ENCODE measurements around the gene SETDB1. TPM values are rescaled to one million over a fixed set of nuclear protein-coding genes. Genes with fewer than 3 reads are reported as not detected.
A peak's percentile ranks its signal among the peaks of the same experiment; 100 is the strongest.

The SETDB1 gene
- total and polyA plus RNA-seq, 2 experiments from 2014 or later: 12.9 to 33.7 TPM

DNA sequence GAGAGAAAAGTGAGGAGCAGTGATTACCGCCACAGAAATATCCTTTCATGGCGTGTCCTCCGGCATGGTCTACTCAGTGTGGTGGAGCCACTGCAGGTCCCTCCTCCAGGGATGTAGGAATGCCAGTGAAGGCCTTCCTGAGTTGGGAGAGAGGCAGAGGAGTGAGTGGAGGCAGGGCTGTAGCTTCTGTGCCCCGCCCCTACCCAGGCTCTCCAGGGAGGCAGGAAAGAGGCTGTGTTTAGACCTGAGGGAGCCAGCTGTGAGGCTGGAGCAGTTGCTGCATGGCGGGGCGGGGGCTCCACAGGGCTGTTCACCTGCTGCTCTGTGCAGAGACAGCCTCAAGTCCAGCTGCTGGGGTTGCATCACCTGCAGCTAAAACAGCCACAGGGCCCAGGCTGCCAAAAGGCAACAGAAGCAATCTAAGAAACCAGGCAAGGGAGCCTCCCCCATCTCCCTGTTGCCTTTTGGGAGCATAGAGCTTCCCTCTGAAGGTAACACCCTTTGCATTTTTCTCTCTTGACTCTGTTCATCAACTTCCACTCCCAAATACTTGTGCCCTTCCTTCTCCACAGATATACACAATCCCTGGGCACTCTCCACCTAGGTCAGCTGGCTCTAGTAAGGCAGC is 55.1 kb downstream of the SETDB1 start:
- Histone ChIP-seq H3K27ac (peak overlapping the region; percentile 76), H2AFZ (peak overlapping the region; percentile 33), H3K4me3 (no peak overlapping the region), H3K4me2 (peak overlapping the region; percentile 54), H3K9me3 (ENCODE audit: low read depth) (no peaks in the 10 kb centered on the region), H3K27me3 (no peaks in the 10 kb centered on the region), H3K79me2 (no peaks in the 10 kb centered on the region), H3K4me1 (ENCODE audit: insufficient read depth) (peaks cover 51% of the 10 kb centered on the region), H3K36me3 (replicated peaks; ENCODE audit: insufficient read depth, low read depth) (no peaks in the 10 kb centered on the region), H3K9me2 (replicated peaks; ENCODE audit: insufficient read depth) (no peaks in the 10 kb centered on the region), H4K20me1 (ENCODE audit: insufficient read depth, poor library complexity, severe bottlenecking) (no peaks in the 10 kb centered on the region)
- peak; percentile 65 for DNase-seq (ENCODE audit: low spot score)
- TF ChIP-seq EZH2phosphoT487 (IDR thresholded peaks at IDR 0.05; ENCODE audit: low read depth, severe bottlenecking, unreplicated experiment) (no peak), EZH2 (IDR thresholded peaks at IDR 0.05; ENCODE audit: borderline replicate concordance) (no peak)
- TF ChIP-seq, protein P1, sequence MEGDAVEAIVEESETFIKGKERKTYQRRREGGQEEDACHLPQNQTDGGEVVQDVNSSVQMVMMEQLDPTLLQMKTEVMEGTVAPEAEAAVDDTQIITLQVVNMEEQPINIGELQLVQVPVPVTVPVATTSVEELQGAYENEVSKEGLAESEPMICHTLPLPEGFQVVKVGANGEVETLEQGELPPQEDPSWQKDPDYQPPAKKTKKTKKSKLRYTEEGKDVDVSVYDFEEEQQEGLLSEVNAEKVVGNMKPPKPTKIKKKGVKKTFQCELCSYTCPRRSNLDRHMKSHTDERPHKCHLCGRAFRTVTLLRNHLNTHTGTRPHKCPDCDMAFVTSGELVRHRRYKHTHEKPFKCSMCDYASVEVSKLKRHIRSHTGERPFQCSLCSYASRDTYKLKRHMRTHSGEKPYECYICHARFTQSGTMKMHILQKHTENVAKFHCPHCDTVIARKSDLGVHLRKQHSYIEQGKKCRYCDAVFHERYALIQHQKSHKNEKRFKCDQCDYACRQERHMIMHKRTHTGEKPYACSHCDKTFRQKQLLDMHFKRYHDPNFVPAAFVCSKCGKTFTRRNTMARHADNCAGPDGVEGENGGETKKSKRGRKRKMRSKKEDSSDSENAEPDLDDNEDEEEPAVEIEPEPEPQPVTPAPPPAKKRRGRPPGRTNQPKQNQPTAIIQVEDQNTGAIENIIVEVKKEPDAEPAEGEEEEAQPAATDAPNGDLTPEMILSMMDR (IDR thresholded peaks at IDR 0.05; ENCODE audit: poor library complexity): no peak
- 39% methylated on average over 6 of the region's 6 CpGs for WGBS (ENCODE audit: low lambda C conversion rate, missing lambda C conversion rate)

DNA sequence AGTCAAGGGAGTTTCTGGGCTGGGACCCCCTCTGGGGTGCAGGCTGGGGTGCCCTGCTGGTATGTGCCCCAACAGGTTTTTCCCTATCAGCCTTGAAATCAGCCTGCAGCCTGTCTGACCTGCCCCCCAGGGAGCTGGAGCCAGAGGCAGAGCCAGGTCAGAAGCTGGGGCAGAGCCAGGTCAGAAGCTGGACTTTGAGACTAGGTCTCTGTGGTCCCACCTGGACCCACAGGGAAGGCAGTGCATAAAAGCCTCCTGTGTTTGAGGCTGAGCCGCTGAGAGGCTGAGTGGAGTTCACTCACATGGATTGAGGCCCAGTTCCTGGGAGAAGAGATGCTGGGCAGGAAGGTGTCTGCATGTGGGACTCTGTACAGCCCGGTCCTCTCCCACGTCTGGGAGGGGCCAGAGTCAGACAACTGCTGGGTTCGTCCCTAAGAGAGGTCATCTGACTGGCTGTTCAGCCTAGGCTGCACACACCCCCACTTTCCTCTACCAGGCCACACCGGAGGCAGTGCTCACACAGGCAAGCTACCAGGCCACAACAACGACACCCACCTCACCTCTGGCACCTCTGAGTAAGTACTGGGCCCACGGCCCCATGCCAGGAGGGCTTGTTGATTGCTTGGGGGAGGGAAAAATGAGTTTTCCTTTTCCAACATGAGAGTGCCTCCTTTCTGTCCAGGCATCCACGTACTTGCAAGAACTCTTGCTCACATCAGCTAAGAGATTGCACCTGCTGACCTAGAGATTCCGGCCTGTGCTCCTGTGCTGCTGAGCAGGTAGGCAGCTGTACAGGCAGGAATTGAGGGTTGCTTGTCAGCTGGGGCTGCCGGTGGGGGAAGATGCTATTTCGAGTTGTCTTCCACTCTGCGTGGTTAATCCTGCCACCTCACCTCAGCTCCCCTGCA is 55.9 kb downstream of the SETDB1 start, which contains the start of gene ANXA9:
ANXA9 (plus strand) TSS at position 488 of the 908 bp plus-strand sequence. CDS start 814 bp downstream, outside the sequence.
- WGBS (ENCODE audit: low lambda C conversion rate, missing lambda C conversion rate): 60% methylated on average over 12 of the region's 12 CpGs
- Histone ChIP-seq H3K4me3 (no peak within 1 kb of the TSS), H2AFZ (peak within 1 kb of the TSS; percentile 33), H3K27ac (peak within 1 kb of the TSS; percentile 76), H4K20me1 (ENCODE audit: insufficient read depth, poor library complexity, severe bottlenecking) (no peaks in the 10 kb centered on the region), H3K4me2 (peak within 1 kb of the TSS; percentile 54), H3K79me2 (no peaks in the 10 kb centered on the region), H3K9me2 (replicated peaks; ENCODE audit: insufficient read depth) (no peaks in the 10 kb centered on the region), H3K36me3 (replicated peaks; ENCODE audit: insufficient read depth, low read depth) (no peaks in the 10 kb centered on the region), H3K27me3 (no peaks in the 10 kb centered on the region), H3K4me1 (ENCODE audit: insufficient read depth) (peaks cover 43% of the 10 kb centered on the region), H3K9me3 (ENCODE audit: low read depth) (no peaks in the 10 kb centered on the region)
- TF ChIP-seq, protein P1 (IDR thresholded peaks at IDR 0.05; ENCODE audit: poor library complexity): no peak
- peak; percentile 76 for DNase-seq (ENCODE audit: low spot score)

DNA sequence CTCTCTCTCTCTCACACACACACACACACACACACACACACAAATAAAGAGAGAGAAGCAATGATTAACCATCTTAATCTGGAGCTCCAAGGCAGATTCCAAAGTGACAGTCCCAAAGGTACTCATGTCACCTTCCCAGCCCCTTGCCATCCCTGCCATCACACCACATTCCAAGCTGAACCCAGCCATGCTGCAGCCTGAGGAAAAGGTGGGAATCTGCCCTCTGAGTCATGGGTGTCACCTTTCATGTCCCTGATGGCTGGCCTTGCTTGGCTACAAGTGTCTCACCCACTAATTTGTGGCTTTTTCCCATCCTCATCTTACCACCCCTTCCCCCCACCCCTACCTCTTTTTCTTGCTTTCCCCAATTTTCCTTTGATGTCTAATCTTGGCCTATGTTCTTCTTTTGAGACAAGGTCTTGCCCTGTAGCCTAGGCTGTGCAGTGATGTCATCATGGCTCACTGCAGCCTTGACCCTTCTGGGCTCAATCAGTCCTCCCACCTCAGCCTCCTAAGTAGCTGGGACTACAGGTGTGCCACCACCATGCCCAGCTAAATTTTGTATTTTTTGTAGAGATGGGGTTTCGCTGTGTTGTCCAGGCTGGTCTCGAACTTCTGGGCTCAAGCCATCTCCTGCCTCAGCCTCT is 59.1 kb downstream of the SETDB1 start:
- DNase-seq (ENCODE audit: low spot score): no peak
- H3K9me3 ChIP-seq (ENCODE audit: low read depth): no peaks in the 10 kb centered on the region
- no peaks in the 10 kb centered on the region for H4K20me1 ChIP-seq (ENCODE audit: insufficient read depth, poor library complexity, severe bottlenecking)
- no peak overlapping the region for H3K4me2 ChIP-seq
- no peak overlapping the region for H2AFZ ChIP-seq
- H3K9me2 ChIP-seq (replicated peaks; ENCODE audit: insufficient read depth): no peaks in the 10 kb centered on the region
- no peaks in the 10 kb centered on the region for H3K27me3 ChIP-seq
- WGBS (ENCODE audit: low lambda C conversion rate, missing lambda C conversion rate): 87% methylated on average over 2 of the region's 2 CpGs
- peaks cover 27% of the 10 kb centered on the region for H3K4me1 ChIP-seq (ENCODE audit: insufficient read depth)
- no peak overlapping the region for H3K27ac ChIP-seq
- H3K79me2 ChIP-seq: no peaks in the 10 kb centered on the region
- TF ChIP-seq, protein P1 (IDR thresholded peaks at IDR 0.05; ENCODE audit: poor library complexity): no peak
- TF ChIP-seq EZH2 (IDR thresholded peaks at IDR 0.05; ENCODE audit: borderline replicate concordance): no peak
- no peaks in the 10 kb centered on the region for H3K36me3 ChIP-seq (replicated peaks; ENCODE audit: insufficient read depth, low read depth)
- H3K4me3 ChIP-seq: no peak overlapping the region
